Smooth muscle cell of the brain vasculature (primary cell): ENCODE measurements around the gene RUNX1.

Experiments
- DNase-seq: peaks from one replicate; pipeline ENCODE4 v3.0.0-alpha.2; 2012; ENCODE audit warnings: low read depth, low spot score

Gene RUNX1

GRCh38 chr21:34924194-34924593, 124.9 kb downstream of the RUNX1 start:
- no peak for DNase-seq

DNA sequence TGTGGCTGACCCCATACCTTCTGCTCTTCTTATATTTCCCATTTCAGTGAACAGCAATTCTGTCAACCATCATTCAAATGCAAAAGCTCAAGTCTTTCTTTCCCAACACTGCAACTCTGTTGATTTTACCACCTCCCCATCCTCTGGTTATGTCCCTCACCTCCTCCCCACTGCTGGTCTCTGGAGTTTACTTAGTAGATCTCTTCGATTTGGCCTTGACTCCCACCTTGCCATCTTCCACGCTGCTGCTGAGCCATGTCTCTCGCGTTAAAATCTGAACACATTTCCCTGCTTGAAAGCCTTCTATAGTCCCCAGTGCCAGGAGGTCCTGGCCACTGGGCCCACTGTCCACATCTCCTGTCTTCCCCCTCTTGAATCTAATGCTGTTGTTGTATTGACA, 125.5 kb downstream of the RUNX1 start:
- no peak for DNase-seq

GRCh38 chr21:34923202-34923601, 125.9 kb downstream of the RUNX1 start:
- DNase-seq, result no peak

DNA sequence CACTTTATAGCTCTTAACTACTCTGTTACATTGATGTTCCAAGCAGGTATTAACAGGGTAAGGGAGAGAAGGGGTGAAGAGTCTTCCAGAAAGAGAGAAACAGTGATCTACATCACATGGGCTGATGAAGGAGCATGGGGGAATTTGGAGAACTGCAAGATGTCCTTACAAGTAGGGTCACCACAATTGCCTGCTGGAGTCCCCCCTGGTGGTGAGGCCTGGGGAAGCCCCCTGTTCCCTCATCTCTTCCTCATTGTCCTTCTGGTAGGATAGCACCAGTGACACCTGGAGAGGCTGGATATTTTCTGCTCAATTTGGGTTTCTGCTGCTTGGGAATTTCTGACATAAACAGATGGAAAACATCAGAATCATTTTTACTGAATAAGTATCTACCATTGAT, 126.6 kb downstream of the RUNX1 start:
- DNase-seq, result no peak

- DNase-seq, result no peak
Observed at GRCh38 chr21:34921151-34921550, 128.0 kb downstream of the RUNX1 start.

DNA sequence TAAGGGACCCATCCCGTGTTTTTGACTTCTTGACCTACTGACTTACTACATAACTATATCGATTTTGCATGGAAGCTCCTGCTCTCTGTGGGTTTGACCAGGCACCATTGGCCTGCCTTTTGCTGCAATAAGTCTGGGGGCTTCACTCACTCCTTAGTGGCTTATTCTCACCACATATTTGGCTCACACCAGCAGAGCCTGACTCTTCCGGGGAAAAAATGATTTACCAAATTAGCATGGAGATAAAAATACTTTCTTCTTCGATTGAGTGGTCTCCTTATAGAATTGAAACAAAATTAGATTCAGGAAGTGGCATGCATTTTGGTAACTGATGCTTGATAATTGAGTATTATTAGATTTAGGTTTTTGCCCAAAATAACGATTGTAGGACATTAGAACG, 129.7 kb downstream of the RUNX1 start:
- DNase-seq, result no peak

- no peak for DNase-seq
Observed at GRCh38 chr21:34916446-34916845, 132.7 kb downstream of the RUNX1 start.

DNA sequence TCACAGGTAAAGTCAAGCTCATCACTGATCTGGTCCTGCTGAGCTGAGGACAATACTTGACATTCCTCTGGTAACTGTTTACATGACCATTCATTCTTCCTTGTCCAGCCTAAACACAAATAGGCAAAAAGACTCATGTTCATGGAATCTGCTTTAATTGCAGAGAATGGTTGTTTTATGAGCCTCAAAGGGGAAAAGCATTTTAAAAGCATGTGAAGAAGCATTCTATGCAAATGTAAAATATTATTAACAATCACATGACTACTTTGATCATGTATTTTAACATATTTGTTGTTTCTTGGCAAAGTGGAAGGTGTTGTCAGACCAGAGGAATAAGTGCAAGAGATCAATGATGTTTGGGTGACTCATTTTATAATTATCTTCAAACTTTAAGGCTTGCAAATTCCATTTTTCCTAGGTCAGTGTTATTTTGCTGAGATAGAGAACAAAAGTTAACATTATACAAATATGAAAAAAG, 133.7 kb downstream of the RUNX1 start:
- DNase-seq, result no peak

- no peak for DNase-seq
Observed at GRCh38 chr21:34914239-34914638, 134.9 kb downstream of the RUNX1 start.

- DNase-seq, result no peak
Observed at GRCh38 chr21:34913811-34914210, 135.3 kb downstream of the RUNX1 start.

DNA sequence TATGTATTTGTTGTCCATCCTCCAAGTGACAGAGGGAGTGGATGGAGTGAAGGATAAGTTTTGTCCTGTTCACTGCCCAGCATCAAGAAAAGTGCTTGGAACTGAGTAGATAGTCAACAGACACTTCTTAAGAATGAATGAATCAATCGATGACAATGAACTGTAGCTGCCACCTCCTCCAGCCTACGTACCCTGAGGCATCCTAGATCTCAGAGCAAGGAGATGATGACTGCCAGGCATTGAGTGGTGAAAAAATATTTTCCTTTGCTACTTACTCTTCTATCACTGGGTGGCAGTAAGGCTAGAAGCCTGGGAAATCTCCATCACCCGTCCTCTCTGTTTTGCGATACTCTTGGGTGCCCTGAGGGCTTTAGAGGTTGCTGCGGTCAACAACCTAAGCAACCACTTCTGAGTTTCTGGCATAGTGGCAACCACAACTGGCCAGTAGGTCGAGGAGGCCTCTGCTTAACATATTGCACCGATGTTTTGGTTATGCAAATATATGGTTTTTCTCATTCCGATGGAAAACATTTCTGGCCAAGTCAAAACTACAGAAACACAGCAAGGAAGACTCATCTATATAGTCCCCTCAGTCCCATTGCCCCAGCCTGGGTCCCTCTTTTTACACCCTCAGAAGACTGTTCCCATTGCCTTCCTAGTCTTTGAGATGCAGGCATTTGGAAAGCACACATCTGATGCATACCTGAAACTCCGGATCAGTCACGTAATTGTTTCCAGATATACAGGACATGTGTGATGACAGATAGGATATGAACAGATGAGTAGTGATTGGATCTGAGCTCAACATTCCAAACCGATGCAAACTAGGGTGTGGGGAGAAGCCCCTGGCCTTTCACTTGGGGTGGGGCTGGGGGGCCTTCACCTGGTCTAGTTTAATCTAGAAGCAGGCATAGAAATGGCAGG, 136.8 kb downstream of the RUNX1 start:
- DNase-seq, result no peak

DNA sequence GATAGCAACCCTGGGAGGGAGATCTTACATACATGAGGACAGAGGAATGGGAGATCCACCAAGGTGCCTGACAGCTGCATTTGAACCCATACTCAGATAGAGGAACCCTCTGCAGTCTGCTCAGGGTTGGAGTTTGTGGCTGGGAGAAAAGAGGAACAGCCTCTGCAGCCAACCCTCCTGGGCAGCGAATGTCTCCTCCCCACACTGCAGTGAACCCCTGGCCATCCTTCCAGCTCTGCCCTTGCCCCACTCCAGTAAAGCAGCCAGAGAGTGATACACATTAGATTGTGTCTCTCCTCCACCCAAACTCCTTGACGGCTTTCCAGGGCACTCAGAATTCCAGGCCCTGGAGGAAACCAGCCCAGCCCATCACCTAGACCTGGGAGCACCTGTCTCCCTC, 137.7 kb downstream of the RUNX1 start:
- DNase-seq, result no peak

- DNase-seq, result no peak
Observed at GRCh38 chr21:34910396-34910795, 138.7 kb downstream of the RUNX1 start.

- no peak for DNase-seq
Observed at GRCh38 chr21:34909492-34910292, 139.4 kb downstream of the RUNX1 start.

DNA sequence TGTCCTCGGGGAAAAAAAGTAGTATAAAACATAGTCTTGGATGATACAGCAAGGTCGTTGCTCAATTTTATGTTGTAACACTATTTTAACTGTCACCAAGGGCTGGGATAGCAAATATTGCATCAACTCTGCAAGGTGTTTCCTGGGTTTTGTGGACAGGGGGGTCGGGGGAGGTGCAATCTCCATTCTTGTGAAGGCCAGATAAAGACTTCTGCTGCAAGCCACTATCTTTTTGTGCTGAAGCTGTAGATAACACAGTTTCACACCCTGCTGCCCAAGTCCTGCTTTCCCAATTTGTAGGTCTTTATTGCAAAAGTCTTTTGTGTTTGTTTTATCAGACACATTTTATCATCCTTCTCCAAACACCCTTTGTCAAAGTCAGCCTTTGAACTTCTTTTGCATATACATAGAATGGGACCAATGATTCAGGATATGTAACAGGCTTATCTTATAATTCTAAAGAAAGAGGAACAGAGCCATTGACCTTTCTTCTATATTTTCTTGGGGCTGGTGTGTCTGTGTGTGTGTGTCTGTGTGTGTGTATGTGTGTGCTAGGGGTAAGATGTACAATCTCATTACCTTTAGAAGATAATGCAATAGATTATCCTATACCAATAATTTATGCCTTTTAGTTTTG, 140.6 kb downstream of the RUNX1 start:
- DNase-seq, result no peak

DNA sequence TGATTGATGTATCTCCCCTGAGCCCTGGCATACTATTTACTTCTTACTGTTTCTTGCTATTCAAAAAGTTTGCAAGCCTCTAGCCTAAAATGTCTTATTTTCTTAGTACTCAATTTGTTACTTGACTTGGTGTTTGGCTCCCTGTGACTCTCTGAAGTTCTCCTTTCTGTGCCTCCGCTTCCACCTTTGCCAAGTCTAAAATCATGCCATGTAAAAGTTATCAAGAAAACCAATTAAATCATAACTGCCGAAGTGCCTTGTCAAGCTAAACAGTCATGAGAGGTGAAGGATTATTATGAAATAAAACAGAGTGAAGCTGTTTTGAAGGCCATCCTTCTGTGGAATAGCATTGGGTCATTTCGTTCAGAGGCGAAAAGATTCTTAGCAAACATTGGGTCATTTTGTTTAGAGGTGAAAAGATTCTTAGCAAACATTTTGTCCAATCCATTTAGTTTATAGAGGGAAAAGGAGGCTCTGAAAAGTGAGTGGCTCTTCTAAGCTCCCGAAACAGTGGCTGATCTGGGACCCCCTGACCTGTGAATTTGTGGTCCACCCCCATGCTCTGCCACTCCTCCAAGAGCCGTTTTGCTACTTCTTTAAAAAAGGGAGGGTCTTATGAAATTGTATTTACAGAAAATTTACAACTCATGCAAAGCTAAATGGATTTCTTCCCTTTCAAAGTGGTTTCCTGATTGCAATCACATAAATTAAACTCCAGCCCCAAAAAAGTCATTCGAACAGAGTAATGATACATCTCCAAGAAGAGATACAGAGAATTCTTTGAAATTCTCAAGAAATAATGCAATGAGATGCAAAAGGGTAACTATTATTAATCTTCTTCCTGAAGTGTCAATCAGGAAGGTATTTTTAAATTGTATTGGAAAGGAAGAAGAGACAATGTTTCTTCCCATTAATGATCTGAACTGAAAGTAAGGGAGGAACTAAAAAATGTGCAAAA, 141.4 kb downstream of the RUNX1 start:
- no peak for DNase-seq

GRCh38 chr21:34906401-34906800, 142.7 kb downstream of the RUNX1 start:
- no peak for DNase-seq

DNA sequence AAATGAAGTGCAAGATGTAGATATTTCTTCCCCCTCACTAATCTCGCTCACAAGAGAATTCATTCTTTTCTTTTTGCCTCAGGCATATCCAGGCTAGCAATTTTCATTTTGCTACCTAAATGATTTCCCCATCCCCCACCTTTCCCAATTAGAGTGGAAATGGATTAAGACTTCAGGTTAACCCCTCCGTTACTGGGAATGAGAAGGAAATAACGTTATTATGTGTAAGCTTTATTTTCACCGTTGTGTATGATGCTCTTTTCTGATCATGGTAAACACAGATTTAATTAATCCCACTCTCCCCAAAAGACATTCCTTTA, 143.9 kb downstream of the RUNX1 start:
- no peak for DNase-seq

DNA sequence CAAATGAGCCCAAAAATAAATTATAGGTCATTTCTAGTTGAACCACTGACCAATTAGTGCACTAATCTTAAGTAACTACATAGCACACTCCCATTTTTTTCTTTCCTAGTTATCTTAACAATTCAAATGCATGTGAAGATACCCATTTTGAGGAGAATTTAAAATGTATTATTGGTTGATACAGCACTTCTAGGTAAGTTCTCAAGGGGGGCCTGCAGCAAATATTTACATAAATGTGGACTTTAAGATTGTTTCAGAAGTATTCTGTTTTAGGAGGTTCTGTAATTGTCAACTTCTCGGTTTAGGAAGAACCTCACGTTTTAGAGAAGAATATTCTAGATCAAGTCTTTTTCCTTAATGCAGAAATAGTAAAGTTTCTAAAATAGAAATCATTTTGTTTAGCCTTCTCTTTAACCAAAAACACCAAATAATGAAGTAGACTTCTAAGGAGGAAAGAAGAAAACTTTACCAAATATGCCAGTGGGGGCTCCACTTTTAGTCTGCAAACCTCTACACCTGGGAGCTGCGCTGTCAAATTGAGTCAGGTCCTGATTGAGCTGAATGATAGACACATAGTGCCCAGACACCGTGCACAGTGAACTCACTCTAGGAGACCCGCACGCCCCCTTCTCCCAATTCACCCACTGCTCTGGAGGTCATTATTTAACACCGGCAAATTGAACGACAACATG, 144.4 kb downstream of the RUNX1 start:
- DNase-seq, result no peak

DNA sequence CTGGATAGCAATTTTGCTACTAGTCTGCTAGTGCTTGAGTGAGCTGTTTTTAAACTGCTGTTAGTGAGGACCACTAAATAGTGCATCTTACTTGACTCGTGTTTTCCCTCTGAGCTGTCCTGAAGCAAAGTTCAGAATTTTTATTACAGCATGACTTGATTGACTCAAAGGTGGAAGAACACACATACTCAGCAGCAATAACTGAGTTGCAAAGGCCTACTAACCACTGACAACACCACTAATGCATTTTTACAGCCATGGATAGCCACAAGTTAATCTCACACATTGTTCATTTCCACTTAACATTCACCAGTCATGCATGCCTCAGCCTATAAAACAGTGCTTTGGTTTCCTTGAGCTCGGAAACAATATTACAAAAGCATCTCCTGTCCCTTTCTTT, 148.7 kb downstream of the RUNX1 start:
- DNase-seq, result no peak

DNA sequence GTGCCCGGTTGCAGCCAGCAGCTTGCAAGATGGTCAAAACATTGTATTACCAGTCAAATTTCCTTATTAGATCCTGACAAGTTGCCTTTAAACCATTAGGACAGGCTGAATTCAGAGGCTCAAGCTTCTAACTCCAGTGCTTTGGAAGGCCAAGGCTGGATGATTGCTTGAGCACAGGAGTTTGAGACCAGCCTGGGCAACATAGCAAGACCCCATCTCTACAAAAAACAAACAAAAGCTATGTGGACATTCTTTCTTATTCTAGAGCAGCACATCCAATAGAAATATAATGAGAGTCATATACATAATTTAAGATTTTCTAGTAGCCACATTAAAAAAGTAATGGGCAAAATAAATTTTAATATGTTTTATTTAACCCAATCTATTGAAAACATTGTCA, 149.3 kb downstream of the RUNX1 start:
- no peak for DNase-seq
